Dermis blood vessel endothelial cell (primary cell): ENCODE measurements around the gene MELK. TPM values are rescaled to one million over a fixed set of nuclear protein-coding genes. Genes with fewer than 3 reads are reported as not detected.
"Not testable (repeated sequence)": the region's sequence is repeated elsewhere in the genome, so short reads cannot be mapped to it uniquely, and the experiment has no call there.

Source experiments
- DNase-seq: peaks from one replicate; pipeline ENCODE4 v3.0.0; 2010
- total RNA-seq: library from RNA; depleted of rRNA; stranded (reverse); fragments of >200 nt; gene quantifications from 2 replicates; pipeline ENCODE4 v1.2.3, GENCODE V29; 2014

MELK gene
- 12.9 and 42.2 TPM in 2 replicates for total RNA-seq

- DNase-seq = peak; percentile 84
Observed at GRCh38 chr9:36572515-36573418, at the start of gene MELK. TSS of gene MELK (plus strand) at chr9:36572895. CDS start at chr9:36581682, 8,787 bp downstream.

- DNase-seq = no peak
Observed at GRCh38 chr9:36530224-36530623, 42.5 kb upstream of the MELK start.

- DNase-seq = no peak
Observed at GRCh38 chr9:36532353-36532752, 40.3 kb upstream of the MELK start.

- DNase-seq = not testable (repeated sequence)
Observed at GRCh38 chr9:36533726-36534125, 39.0 kb upstream of the MELK start.

GRCh38 chr9:36535107-36535506 is 37.6 kb upstream of the MELK start:
- DNase-seq = no peak

GRCh38 chr9:36537861-36538260 is 34.8 kb upstream of the MELK start:
- no peak for DNase-seq

- DNase-seq = no peak
Observed at GRCh38 chr9:36542355-36542754, 30.3 kb upstream of the MELK start.

- no peak for DNase-seq
Observed at GRCh38 chr9:36543916-36544315, 28.8 kb upstream of the MELK start.

- DNase-seq = no peak
Observed at GRCh38 chr9:36547598-36547997, 25.1 kb upstream of the MELK start.

GRCh38 chr9:36548454-36548853 is 24.2 kb upstream of the MELK start:
- no peak for DNase-seq

- DNase-seq = no peak
Observed at GRCh38 chr9:36550135-36550534, 22.6 kb upstream of the MELK start.

- not testable (repeated sequence) for DNase-seq
Observed at GRCh38 chr9:36550631-36551098, 22.0 kb upstream of the MELK start.

- no peak for DNase-seq
Observed at GRCh38 chr9:36551129-36551528, 21.6 kb upstream of the MELK start.

GRCh38 chr9:36551910-36552309 is 20.8 kb upstream of the MELK start:
- no peak for DNase-seq

GRCh38 chr9:36559036-36559695 is 13.5 kb upstream of the MELK start:
- DNase-seq = no peak

- DNase-seq = no peak
Observed at GRCh38 chr9:36560771-36561170, 11.9 kb upstream of the MELK start.

GRCh38 chr9:36562801-36563200 is 9.9 kb upstream of the MELK start:
- DNase-seq = not testable (repeated sequence)

- peak; percentile 53 for DNase-seq
Observed at GRCh38 chr9:36566813-36567221, 5.9 kb upstream of the MELK start.

- not testable (repeated sequence) for DNase-seq
Observed at GRCh38 chr9:36568681-36569080, 4.0 kb upstream of the MELK start.

- no peak for DNase-seq
Observed at GRCh38 chr9:36571333-36571732, 1.4 kb upstream of the MELK start.

- DNase-seq = not testable (repeated sequence)
Observed at GRCh38 chr9:36574045-36574444, 1.4 kb downstream of the MELK start.

GRCh38 chr9:36575411-36575882 is 2.8 kb downstream of the MELK start:
- DNase-seq = peak; percentile 21

GRCh38 chr9:36576866-36577265 is 4.2 kb downstream of the MELK start:
- no peak for DNase-seq
